ENCODE results near the gene SIPA1L3.

The SIPA1L3 gene

DNA sequence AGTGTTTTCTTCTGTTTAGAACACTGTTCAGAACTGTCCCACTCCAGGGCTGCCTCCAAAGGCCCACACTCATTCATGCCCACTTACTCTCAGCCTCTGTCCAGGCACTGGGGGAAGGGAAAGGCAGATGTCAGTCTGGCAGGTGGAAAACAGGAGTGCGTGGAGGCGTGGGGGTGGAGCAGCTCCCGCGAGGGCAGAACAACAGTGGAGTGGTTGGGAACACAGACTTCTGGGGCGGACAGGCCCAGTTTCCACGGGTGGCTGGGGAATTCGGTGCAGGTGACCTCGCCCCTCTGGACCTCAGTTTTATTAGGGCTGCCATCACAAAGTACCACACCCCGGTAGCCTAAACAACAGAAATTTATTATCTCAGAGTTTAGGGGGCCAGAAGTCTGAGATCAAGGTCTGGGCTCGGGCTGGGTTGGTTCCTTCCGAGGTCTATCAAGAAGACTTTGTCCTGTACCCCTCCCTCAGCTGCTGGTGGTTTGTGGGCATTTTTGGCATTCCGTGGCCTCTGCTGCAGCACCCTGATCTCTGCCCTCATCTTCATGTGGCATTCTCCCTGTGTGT lies 59.7 kb downstream of the SIPA1L3 start:
- POLR2A ChIA-PET (ENCODE audit: low non-redundant PET) = interaction anchor here (0.7 kb wide), 1 partner anchor 1643 kb away, joined by 4 read pairs; no protein-coding TSS in a partner anchor
- H3K27ac ChIP-seq = peak overlapping the region; percentile 76

DNA sequence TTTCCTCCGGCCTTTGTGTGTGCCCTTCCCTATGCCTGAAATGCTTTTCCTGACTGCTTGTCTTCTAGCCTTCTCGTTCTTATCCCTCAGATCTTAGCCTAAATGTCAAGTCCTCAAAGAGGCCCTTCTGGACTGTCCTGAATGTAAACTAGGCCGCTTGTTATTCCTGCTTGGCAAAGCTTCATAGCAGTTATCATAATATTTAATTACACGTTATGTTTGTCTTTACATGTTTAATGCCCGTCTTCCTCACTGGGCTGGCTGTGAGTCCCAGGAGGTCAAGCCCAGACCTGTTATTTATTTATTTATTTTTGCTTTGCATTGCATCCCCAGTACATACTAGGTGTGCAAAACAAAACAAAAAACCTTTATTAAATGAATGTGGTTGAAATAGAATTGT lies 62.7 kb downstream of the SIPA1L3 start:
- POLR2A ChIA-PET (ENCODE audit: low non-redundant PET) = no interaction called here
- no peak for DNase-seq (ENCODE audit: low spot score)
- CTCF ChIA-PET = interaction anchor here (0.6 to 1.0 kb wide), 2 partner anchors 67 to 279 kb away, joined by 3 to 5 read pairs; no protein-coding TSS in a partner anchor
- H3K27ac ChIP-seq = no peak overlapping the region; the same call in 1 of the 2 replicates
- no peak for TF ChIP-seq CTCF (conservative IDR thresholded peaks at IDR 0.05; ENCODE audit: low read depth)

More for the DNA sequence above, 59.7 kb downstream of the SIPA1L3 start:
- CTCF ChIA-PET = interaction anchor here (0.6 kb wide), 1 partner anchor 64 kb away, joined by 6 read pairs; no protein-coding TSS in a partner anchor
- no peak for DNase-seq (ENCODE audit: low spot score)
- no peak for TF ChIP-seq CTCF (conservative IDR thresholded peaks at IDR 0.05; ENCODE audit: low read depth)

- CTCF ChIA-PET = no interaction called here
- POLR2A ChIA-PET (ENCODE audit: low non-redundant PET) = no interaction called here
- no peak for TF ChIP-seq CTCF (conservative IDR thresholded peaks at IDR 0.05; ENCODE audit: low read depth)
- no peak for DNase-seq (ENCODE audit: low spot score)
- no peak overlapping the region for H3K27ac ChIP-seq
Observed at GRCh38 chr19:37970699-37971098, 63.7 kb downstream of the SIPA1L3 start.

GRCh38 chr19:37972803-37973202 lies 65.8 kb downstream of the SIPA1L3 start:
- TF ChIP-seq CTCF (conservative IDR thresholded peaks at IDR 0.05; ENCODE audit: low read depth) = no peak
- H3K27ac ChIP-seq = no peak overlapping the region
- ChIA-PET POLR2A (ENCODE audit: low non-redundant PET) (no interaction called here), CTCF (interaction anchor here (0.8 kb wide), 1 partner anchor 74 kb away, joined by 6 read pairs; no protein-coding TSS in a partner anchor)
- DNase-seq (ENCODE audit: low spot score) = no peak

DNA sequence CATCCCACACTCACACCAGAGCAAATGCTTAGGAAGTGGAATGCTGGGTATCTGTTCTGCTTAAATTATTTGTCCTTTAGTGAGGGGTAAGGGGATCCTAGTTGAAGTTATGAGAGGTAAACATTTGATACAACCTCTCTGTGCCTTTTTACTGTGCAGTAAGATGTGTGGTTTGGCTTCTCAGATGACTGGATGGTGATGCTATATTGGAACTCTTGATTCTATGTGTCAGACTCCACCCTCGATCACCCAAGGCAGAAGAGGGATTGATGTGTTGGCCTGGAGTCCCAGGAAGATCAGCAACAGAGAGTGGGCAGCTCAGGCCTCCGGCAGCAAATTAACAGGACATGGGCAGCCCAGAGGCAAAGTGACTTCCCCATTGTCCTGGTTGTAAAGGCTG lies 66.7 kb downstream of the SIPA1L3 start:
- H3K27ac ChIP-seq = no peak overlapping the region; the same call in 1 of the 2 replicates
- no peak for TF ChIP-seq CTCF (conservative IDR thresholded peaks at IDR 0.05; ENCODE audit: low read depth)
- POLR2A ChIA-PET (ENCODE audit: low non-redundant PET) = no interaction called here
- DNase-seq (ENCODE audit: low spot score) = no peak
- CTCF ChIA-PET = no interaction called here

- H3K27ac ChIP-seq = peak overlapping the region; percentile 16; the same call in 1 of the 2 replicates
- CTCF ChIA-PET = no interaction called here
- DNase-seq (ENCODE audit: low spot score) = no peak
- no peak for TF ChIP-seq CTCF (conservative IDR thresholded peaks at IDR 0.05; ENCODE audit: low read depth)
- POLR2A ChIA-PET (ENCODE audit: low non-redundant PET) = no interaction called here
Observed at GRCh38 chr19:37975071-37975470, 68.1 kb downstream of the SIPA1L3 start.

Measured in RWPE1 (cell line).